ENCODE data around the gene TMEM94.
"Not testable (repeated sequence)": the region's sequence is repeated elsewhere in the genome, so short reads cannot be mapped to it uniquely, and the experiment has no call there.

TMEM94 gene

DNA sequence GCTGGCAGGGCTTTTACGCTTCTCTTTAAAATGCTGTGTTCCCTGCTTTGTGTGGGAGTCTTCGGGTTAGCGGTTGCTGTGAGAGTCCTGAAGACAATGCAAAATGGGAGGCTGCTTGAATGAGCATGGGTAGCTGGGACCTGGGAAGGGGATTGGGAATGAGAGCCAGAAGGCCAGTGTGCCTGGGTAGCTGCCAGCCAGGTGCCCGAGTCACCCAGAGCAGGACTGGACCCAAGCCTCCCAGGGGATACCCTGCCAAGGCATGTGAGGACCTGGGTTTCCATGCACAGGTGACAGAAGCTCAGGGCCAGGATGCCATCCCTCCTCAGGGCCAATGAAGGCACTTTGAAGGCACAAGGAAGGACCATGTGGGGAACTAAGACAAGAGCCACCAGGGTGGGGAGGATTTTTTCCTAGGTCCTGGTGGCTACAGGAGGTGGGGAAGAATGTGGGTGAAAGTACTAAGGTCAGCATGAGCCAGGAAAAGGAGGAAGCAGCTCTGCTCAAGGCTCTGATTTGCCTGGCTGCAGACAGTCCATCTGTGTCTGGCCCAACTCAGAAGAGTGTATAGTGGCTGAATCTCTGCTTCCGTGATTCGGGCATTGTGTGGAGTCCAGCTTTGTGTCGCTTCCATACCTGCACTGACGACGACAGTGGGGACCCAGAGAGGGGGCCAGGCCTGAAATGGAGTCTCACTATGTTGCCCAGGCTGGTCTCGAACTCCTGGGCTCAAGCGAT, 20.5 kb downstream of the TMEM94 start:
- DNase-seq (ENCODE audit: low read depth in 2 of 2), result no peak

DNA sequence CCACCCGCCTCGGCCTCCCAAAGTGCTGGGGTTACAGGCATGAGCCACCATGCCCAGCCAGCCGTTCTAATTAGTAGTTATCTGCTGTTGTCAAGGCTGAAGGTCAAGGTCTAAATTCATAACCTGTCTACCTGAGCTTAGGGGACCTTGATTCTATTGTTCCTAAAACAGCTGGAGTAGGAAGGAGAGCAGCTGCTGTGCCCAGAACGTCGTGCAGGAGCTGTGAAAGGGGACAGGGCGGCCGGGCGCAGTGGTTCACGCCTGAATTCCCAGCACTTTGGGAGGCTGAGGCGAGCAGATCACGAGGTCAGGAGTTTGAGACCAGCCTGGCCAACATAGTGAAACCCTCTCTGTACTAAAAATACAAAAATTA, 21.0 kb downstream of the TMEM94 start:
- DNase-seq (ENCODE audit: low read depth in 2 of 2), result not testable (repeated sequence)

DNA sequence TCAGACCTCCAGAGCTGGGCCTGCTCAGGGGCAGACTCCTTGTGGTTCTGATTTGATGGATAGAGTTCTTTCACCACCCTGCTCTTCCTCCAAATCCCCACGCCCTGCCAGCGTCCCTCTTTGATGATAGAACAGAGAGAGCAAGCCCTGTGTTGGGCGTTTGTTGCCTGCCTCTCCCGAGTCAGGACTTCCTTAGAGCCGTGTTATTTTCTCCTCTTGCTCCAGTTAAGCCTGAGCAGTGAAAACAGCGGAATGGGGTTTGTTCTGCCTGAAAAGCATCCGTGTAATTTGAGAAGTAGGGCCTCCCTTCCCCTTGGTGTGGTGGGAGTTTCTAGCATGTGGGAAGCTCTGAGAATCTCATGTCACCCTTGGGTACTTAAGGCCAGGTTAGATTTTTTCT, 22.1 kb downstream of the TMEM94 start:
- DNase-seq (ENCODE audit: low read depth in 2 of 2), result no peak

DNA sequence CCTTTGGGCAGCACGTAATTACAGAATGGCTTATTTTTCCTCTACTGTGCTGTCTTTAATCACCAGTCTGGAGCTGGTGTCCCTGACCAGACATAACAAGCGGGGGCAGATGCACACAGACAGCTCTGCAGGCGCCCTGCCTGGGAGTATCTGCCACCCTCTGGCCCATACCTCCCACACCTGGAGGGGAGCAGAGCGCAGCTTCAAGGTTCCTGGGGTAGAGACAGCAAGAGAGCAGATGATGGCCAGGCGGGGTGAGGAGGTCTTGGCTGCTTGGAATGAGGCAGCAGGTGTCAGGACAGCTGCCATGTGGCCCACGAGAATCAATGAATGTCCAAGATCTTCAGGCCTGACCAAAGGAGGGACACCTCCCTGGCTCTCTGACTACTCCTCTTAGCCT, 23.8 kb downstream of the TMEM94 start:
- DNase-seq (ENCODE audit: low read depth in 2 of 2), result no peak

- DNase-seq (ENCODE audit: low read depth in 2 of 2), result no peak
Measured at GRCh38 chr17:75481194-75482068, 25.0 kb downstream of the TMEM94 start.

- DNase-seq (ENCODE audit: low read depth in 2 of 2), result no peak
Measured at GRCh38 chr17:75482098-75482942, 25.9 kb downstream of the TMEM94 start.

- DNase-seq (ENCODE audit: low read depth in 2 of 2), result no peak
Measured at GRCh38 chr17:75485688-75486087, 29.3 kb downstream of the TMEM94 start.

GRCh38 chr17:75486151-75486550, 29.7 kb downstream of the TMEM94 start:
- no peak for DNase-seq (ENCODE audit: low read depth in 2 of 2)

GRCh38 chr17:75486951-75487350, 30.5 kb downstream of the TMEM94 start:
- no peak for DNase-seq (ENCODE audit: low read depth in 2 of 2)

- DNase-seq (ENCODE audit: low read depth in 2 of 2), result peak; percentile 7 to 28
Measured at GRCh38 chr17:75487351-75488070, 31.1 kb downstream of the TMEM94 start.

- no peak for DNase-seq (ENCODE audit: low read depth in 2 of 2)
Measured at GRCh38 chr17:75488693-75489510, 32.5 kb downstream of the TMEM94 start.

GRCh38 chr17:75489511-75489955, 33.1 kb downstream of the TMEM94 start:
- DNase-seq (ENCODE audit: low read depth in 2 of 2), result no peak

DNA sequence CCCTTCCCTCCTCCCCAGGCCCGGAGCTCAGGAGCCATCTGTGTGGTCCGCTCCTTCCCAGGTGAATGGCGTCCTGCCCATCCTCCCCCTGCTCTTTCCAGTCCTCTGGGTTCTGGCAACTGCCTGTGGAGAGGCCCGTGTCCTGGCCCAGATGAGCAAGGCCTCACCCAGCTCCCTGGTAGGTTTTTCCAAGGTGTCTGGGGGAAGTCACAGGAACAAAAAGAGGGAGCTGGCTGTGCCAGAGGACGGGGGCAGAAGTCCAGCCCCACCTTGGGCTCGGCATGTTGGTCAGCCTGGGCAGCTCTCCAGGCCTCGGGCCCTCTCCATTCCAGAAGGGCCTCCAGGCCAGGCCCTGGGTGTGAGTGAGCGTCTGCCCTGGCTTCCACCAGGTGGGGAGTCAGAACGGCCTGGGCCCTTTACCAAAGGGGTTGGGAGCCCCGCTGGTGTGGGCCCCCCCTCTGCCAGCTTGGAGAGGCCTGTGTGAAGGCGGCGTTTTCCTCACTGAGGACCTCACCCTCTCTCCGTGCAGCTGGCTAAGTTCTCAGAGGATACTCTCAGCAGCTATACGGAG, 33.8 kb downstream of the TMEM94 start:
- no peak for DNase-seq (ENCODE audit: low read depth in 2 of 2)

DNA sequence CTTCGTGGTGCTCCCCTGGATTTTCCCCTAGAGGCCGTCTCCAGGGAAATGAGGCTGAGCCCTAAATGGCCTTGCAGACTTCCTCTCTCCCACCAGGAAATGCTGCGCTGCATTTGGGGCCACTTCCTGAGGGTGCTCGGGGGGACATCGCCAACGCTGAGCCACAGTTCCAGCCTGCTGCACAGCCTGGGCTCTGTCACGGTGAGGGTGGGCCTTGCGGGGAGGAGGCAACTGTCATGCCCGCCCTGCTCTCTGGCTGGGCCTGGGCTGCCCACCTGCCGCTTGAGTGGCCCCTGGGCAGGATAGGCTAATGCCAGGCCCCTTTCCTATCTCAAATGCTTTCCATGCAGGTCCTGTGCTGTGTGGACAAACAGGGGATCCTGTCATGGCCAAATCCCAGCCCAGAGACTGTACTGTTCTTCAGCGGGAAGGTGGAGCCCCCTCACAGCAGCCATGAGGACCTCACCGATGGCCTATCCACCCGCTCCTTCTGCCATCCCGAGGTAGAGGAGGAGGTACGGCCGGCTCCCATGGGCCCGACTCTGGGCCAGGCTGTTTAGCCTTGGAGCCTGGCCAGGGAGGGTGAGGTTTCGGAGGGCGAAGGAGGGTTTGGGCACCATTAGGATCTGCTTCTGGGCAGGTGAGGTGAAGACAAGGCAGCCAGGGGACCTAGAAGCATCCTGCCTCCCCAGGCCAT, 34.7 kb downstream of the TMEM94 start:
- DNase-seq (ENCODE audit: low read depth in 2 of 2), result no peak

GRCh38 chr17:75491680-75492079, 35.2 kb downstream of the TMEM94 start:
- DNase-seq (ENCODE audit: low read depth in 2 of 2), result no peak

DNA sequence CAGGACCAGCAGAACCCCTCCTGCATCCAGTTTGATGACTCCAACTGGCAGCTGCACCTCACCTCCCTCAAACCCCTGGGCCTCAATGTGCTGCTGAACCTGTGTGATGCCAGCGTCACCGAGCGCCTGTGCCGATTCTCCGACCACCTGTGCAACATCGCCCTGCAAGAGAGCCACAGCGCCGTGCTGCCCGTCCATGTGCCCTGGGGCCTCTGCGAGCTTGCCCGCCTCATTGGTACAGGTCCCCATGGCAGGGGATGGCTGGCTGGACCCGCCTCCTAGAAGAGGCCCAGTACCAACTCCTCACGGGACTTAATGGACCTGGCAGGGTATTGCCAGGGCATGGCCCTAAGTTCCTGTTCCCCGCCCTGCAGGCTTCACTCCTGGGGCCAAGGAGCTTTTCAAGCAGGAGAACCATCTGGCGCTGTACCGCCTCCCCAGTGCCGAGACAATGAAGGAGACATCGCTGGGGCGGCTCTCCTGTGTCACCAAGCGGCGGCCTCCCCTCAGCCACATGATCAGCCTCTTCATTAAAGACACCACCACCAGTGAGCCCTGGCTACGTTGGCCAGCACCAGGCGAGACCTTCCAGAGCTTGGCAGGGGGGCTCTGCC, 36.2 kb downstream of the TMEM94 start:
- DNase-seq (ENCODE audit: low read depth in 2 of 2), result no peak

GRCh38 chr17:75493476-75494129, 37.2 kb downstream of the TMEM94 start:
- DNase-seq (ENCODE audit: low read depth in 2 of 2), result no peak

DNA sequence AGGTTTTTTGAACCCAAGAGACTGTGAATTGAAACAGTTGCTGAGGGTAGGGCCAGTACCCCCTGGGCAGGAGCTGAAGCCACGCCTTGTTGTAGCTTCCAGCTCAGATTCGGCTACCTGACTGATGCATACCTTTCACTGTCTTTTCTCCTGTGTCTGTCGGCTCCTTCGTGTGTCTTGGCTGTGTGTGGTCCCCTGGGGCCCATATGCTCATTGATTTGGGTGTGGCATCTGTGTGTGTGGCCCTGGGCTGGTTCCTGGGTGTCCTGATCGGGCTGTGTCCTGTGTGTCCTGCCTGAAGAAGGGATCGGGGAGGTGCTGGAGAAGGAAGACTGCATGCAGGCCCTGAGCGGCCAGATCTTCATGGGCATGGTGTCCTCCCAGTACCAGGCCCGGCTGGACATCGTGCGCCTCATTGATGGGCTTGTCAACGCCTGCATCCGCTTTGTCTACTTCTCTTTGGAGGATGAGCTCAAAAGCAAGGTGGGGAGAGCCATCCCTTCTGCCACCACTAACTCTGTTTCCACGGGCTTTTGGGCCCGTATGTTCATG, 38.0 kb downstream of the TMEM94 start:
- no peak for DNase-seq (ENCODE audit: low read depth in 2 of 2)

Measured in stimulated activated CD8-positive, alpha-beta memory T cell treated with anti-CD3 and anti-CD28 coated beads, Interleukin-2, amount 100 ng/mL, for 1 hour (primary cell).